OCI-LY7 (cell line): ENCODE results near the gene DDR1.

Experiments
- EZH2phosphoT487 ChIP-seq: fragments of 200-600 bp; sonication (generic); IDR thresholded peaks from 2 replicates; pipeline ENCODE4 v1.6.1; 2018; ENCODE audit warnings: low read depth, borderline replicate concordance, mild to moderate bottlenecking, mixed run types, antibody characterized with exemption, low read length, moderate library complexity, mixed read lengths
- TF ChIP-seq, protein P1 (sequence below): fragments of 200-600 bp; sonication (generic); conservative IDR thresholded peaks from 2 replicates; pipeline ENCODE4 v1.5.1; 2014; ENCODE audit warnings: mild to moderate bottlenecking, antibody characterized with exemption, low read length, moderate library complexity, mixed read lengths

DNA sequence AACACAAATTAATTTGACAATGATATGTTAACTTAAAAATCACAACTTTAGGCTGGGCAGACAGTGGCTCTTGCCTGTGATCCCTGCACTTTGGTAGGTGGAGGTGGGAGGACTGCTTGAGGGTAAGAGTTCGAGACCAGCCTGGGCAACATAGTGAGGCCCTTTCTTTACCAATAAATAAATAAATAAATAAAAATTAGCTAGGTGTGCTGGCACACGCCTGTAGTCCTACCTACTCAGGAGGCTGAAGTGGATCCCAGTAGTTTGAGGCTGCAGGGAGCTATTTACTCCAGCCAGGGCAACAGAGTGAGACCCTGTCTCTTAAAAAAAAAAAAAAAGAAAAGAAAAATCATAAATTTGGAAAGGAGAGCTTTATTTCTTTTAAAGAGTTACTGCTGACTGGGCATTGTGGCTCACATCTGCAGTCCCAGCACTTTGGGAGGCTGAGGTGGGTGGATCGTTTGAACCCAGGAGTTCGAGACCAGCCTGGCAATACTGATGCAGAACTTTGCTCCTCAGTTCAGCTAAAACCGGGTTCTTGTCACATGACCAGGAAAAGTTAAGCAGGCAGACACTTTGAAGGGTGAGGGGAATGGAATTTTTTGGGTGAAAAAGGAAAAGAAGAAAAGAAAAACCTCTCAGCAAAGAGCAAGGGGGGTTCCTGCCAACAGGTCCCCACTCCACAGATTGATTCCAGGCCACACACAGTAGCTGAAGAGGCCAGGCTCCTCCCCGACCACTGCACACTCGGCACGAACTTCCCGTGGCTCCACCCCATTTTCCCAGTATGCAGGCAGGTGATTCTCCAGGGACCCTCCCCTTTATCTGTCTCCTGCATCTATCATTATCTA lies 44.0 kb upstream of the DDR1 start:
- TF ChIP-seq, protein P1, sequence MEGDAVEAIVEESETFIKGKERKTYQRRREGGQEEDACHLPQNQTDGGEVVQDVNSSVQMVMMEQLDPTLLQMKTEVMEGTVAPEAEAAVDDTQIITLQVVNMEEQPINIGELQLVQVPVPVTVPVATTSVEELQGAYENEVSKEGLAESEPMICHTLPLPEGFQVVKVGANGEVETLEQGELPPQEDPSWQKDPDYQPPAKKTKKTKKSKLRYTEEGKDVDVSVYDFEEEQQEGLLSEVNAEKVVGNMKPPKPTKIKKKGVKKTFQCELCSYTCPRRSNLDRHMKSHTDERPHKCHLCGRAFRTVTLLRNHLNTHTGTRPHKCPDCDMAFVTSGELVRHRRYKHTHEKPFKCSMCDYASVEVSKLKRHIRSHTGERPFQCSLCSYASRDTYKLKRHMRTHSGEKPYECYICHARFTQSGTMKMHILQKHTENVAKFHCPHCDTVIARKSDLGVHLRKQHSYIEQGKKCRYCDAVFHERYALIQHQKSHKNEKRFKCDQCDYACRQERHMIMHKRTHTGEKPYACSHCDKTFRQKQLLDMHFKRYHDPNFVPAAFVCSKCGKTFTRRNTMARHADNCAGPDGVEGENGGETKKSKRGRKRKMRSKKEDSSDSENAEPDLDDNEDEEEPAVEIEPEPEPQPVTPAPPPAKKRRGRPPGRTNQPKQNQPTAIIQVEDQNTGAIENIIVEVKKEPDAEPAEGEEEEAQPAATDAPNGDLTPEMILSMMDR, result no peak
- no peak for TF ChIP-seq EZH2phosphoT487
